H9 (cell line): ENCODE results near the gene EPAS1. TPM values are rescaled to one million over a fixed set of nuclear protein-coding genes. Genes with fewer than 3 reads are reported as not detected.

Source experiments
- DNase-seq: peaks from one replicate; pipeline ENCODE4 v3.0.0-alpha.2; 2017
- H2AFZ ChIP-seq: one replicate; pipeline ENCODE4 v1.6.1; 2013; ENCODE audit warnings: mild to moderate bottlenecking, low read length, control low read depth, moderate library complexity
- H2AK5ac ChIP-seq: 2 replicates; pipeline ENCODE4 v1.6.1; 2013; ENCODE audit warnings: low read length, control low read depth, mixed read lengths; ENCODE audit not compliant: insufficient read length
- H2BK120ac ChIP-seq: one replicate; pipeline ENCODE4 v1.6.1; 2013; ENCODE audit warnings: low read depth, mild to moderate bottlenecking, low read length, control low read depth, inconsistent platforms; ENCODE audit not compliant: poor library complexity, severe bottlenecking
- H2BK12ac ChIP-seq: 2 replicates; pipeline ENCODE4 v1.6.1; 2013; ENCODE audit warnings: low read length, control low read depth, mixed read lengths, low read depth; ENCODE audit not compliant: insufficient read length
- H2BK15ac ChIP-seq: 2 replicates; pipeline ENCODE4 v1.6.1; 2013; ENCODE audit warnings: low read depth, low read length, control low read depth
- H2BK20ac ChIP-seq: one replicate; pipeline ENCODE4 v1.6.1; 2013; ENCODE audit warnings: low read depth, mild to moderate bottlenecking, low read length, control low read depth, inconsistent platforms; ENCODE audit not compliant: poor library complexity, severe bottlenecking
- H2BK5ac ChIP-seq: 2 replicates; pipeline ENCODE4 v1.6.1; 2013; ENCODE audit warnings: low read length, control low read depth, mixed read lengths; ENCODE audit not compliant: insufficient read length
- H3K14ac ChIP-seq: 2 replicates; pipeline ENCODE4 v1.6.1; 2013; ENCODE audit warnings: low read length, control low read depth; ENCODE audit not compliant: insufficient read depth
- H3K18ac ChIP-seq: 2 replicates; pipeline ENCODE4 v1.6.1; 2013; ENCODE audit warnings: low read depth, mild to moderate bottlenecking, mixed read lengths, low read length, control low read depth; ENCODE audit not compliant: insufficient read length
- H3K23ac ChIP-seq: 2 replicates; pipeline ENCODE4 v1.6.1; 2013; ENCODE audit warnings: low read length, control low read depth, mixed read lengths, low read depth; ENCODE audit not compliant: insufficient read length
- H3K23me2 ChIP-seq: 2 replicates; pipeline ENCODE4 v1.6.1; 2013; ENCODE audit warnings: low read depth, mild to moderate bottlenecking, mixed read lengths, low read length, control low read depth; ENCODE audit not compliant: insufficient read length, poor library complexity, severe bottlenecking
- H3K27ac ChIP-seq: 2 replicates; pipeline ENCODE4 v1.5.1; 2013; ENCODE audit warnings: low read length, control low read depth, mixed read lengths, low read depth; ENCODE audit not compliant: insufficient read length
- H3K27me3 ChIP-seq: 2 replicates; pipeline ENCODE4 v1.6.1; 2013; ENCODE audit warnings: low read length, control low read depth, inconsistent platforms; ENCODE audit not compliant: insufficient read depth
- H3K4ac ChIP-seq: 2 replicates; pipeline ENCODE4 v1.6.1; 2013; ENCODE audit warnings: low read depth, mild to moderate bottlenecking, control low read depth, inconsistent platforms, low read length, moderate library complexity
- H3K4me1 ChIP-seq: 2 replicates; pipeline ENCODE4 v1.6.1; 2013; ENCODE audit warnings: low read length, control low read depth, inconsistent platforms; ENCODE audit not compliant: insufficient read depth
- H3K4me2 ChIP-seq: 2 replicates; pipeline ENCODE4 v1.6.1; 2013; ENCODE audit warnings: low read length, control low read depth, mixed read lengths; ENCODE audit not compliant: insufficient read length, insufficient read depth
- H3K56ac ChIP-seq: 2 replicates; pipeline ENCODE4 v1.6.1; 2013; ENCODE audit warnings: low read depth, mild to moderate bottlenecking, mixed read lengths, low read length, control low read depth; ENCODE audit not compliant: insufficient read length
- H3K79me1 ChIP-seq: 2 replicates; pipeline ENCODE4 v1.6.1; 2013; ENCODE audit warnings: low read depth, mild to moderate bottlenecking, moderate library complexity, low read length, control low read depth, inconsistent platforms; ENCODE audit not compliant: insufficient read depth, poor library complexity, severe bottlenecking
- H3K79me2 ChIP-seq: 2 replicates; pipeline ENCODE4 v1.6.1; 2013; ENCODE audit warnings: low read length, control low read depth, inconsistent platforms; ENCODE audit not compliant: insufficient read depth
- H3K9ac ChIP-seq: 2 replicates; pipeline ENCODE4 v1.6.1; 2013; ENCODE audit warnings: low read length, control low read depth, mixed read lengths; ENCODE audit not compliant: insufficient read length; ENCODE audit errors: extremely low read depth
- H3K9me3 ChIP-seq: one replicate; pipeline ENCODE4 v1.6.1; 2013; ENCODE audit warnings: low read depth, low read length, inconsistent platforms; ENCODE audit not compliant: control insufficient read depth
- H3T11ph ChIP-seq: one replicate; pipeline ENCODE4 v1.6.1; 2013; ENCODE audit warnings: mild to moderate bottlenecking, low read length, control low read depth, inconsistent platforms
- H4K20me1 ChIP-seq: one replicate; pipeline ENCODE4 v1.6.1; 2013; ENCODE audit not compliant: control insufficient read depth, insufficient read length, insufficient read depth
- H4K5ac ChIP-seq: 2 replicates; pipeline ENCODE4 v1.6.1; 2013; ENCODE audit warnings: low read depth, mild to moderate bottlenecking, mixed read lengths, low read length, control low read depth; ENCODE audit not compliant: insufficient read length
- H4K8ac ChIP-seq: replicated peaks from 2 replicates; pipeline ENCODE4 v1.6.1; 2013; ENCODE audit warnings: low read length, control low read depth, mixed read lengths, low read depth; ENCODE audit not compliant: insufficient read length
- H4K91ac ChIP-seq: 2 replicates; pipeline ENCODE4 v1.6.1; 2013; ENCODE audit warnings: low read depth, mild to moderate bottlenecking, moderate library complexity, mixed read lengths, low read length, control low read depth; ENCODE audit not compliant: insufficient read length
- H3K27ac Mint-ChIP-seq, 3 experiments: 2 replicates in 2 of 3; 3 replicates in 1 of 3; pipeline ENCODE4 v1.8.0; 2020 to 2021; ENCODE audit warnings: mixed read lengths in 3 of 3, mild to moderate bottlenecking in 1 of 3, moderate library complexity in 1 of 3
- H3K27me3 Mint-ChIP-seq: 2 replicates; pipeline ENCODE4 v1.8.0; 2021; ENCODE audit warnings: low read depth, mild to moderate bottlenecking, moderate library complexity, mixed read lengths
- H3K36me3 Mint-ChIP-seq, 3 experiments: 2 replicates in 2 of 3; 3 replicates in 1 of 3; pipeline ENCODE4 v1.8.0; 2020 to 2021; ENCODE audit warnings: low read depth in 3 of 3, mixed read lengths in 3 of 3; ENCODE audit not compliant: insufficient read depth in 1 of 3
- H3K4me1 Mint-ChIP-seq, 2 experiments: 2 replicates each; pipeline ENCODE4 v1.8.0; 2020; ENCODE audit warnings: mixed read lengths in 2 of 2
- H3K4me3 Mint-ChIP-seq, 2 experiments: 2 replicates in 1 of 2; 3 replicates in 1 of 2; pipeline ENCODE4 v1.8.0; 2020 to 2021; ENCODE audit warnings: mild to moderate bottlenecking in 2 of 2, mixed read lengths in 2 of 2, moderate library complexity in 1 of 2
- H3K9me3 Mint-ChIP-seq, 2 experiments: 2 replicates in 1 of 2; 3 replicates in 1 of 2; pipeline ENCODE4 v1.8.0; 2020; ENCODE audit warnings: mild to moderate bottlenecking in 2 of 2, mixed read lengths in 2 of 2, moderate library complexity in 1 of 2
- CTCF ChIP-seq: fragments of 200-600 bp; sonication (generic); conservative IDR thresholded peaks from 3 replicates; pipeline ENCODE4 v1.8.0; 2021; ENCODE audit warnings: antibody characterized with exemption, mild to moderate bottlenecking
- WGBS: extraction: QIAGEN DNeasy Blood & Tissue Kit; methylation state at CpG from one replicate; pipeline ENCODE4 v1.1.7; 2013; ENCODE audit warnings: missing lambda C conversion rate, low lambda C conversion rate, mixed read lengths; ENCODE audit not compliant: insufficient read length; ENCODE audit errors: extremely low coverage; 5-methylcytosine and 5-hydroxymethylcytosine counted together
- total RNA-seq: library from RNA; stranded (reverse); gene quantifications from 2 replicates; pipeline ENCODE4 v1.2.1, GENCODE V29; 2021

The EPAS1 gene
- total RNA-seq, 1 experiment from 2014 or later = 1.1 TPM

- Mint-ChIP-seq H3K27ac (no peak overlapping the region), H3K4me1 (no peaks in the 10 kb centered on the region), H3K9me3 (no peaks in the 10 kb centered on the region), H3K27me3 (no peaks in the 10 kb centered on the region), H3K36me3 (no peaks in the 10 kb centered on the region), H3K4me3 (no peak overlapping the region)
- no peak overlapping the region for H2AK5ac ChIP-seq
- no peaks in the 10 kb centered on the region for H4K20me1 ChIP-seq
- no peaks in the 10 kb centered on the region for H3K79me2 ChIP-seq
- H3K4me2 ChIP-seq = no peak overlapping the region
- TF ChIP-seq CTCF = no peak
- H3K18ac ChIP-seq = no peak overlapping the region
- H2BK12ac ChIP-seq = no peak overlapping the region
- H3K23ac ChIP-seq = no peak overlapping the region
- no peak overlapping the region for H2BK120ac ChIP-seq
- no peaks in the 10 kb centered on the region for H3K4me1 ChIP-seq
- WGBS = no CpG with 5 or more reads among the region's 4 CpGs
- no peak overlapping the region for H2BK20ac ChIP-seq
- H4K5ac ChIP-seq = no peak overlapping the region
- no peak for DNase-seq
- H3K56ac ChIP-seq = no peak overlapping the region
- no peaks in the 10 kb centered on the region for H3K9me3 ChIP-seq
- H3T11ph ChIP-seq = no peak overlapping the region
- no peak overlapping the region for H4K8ac ChIP-seq
- no peak overlapping the region for H4K91ac ChIP-seq
- no peak overlapping the region for H2AFZ ChIP-seq
- no peak overlapping the region for H3K4ac ChIP-seq
- H3K23me2 ChIP-seq = no peaks in the 10 kb centered on the region
- H3K79me1 ChIP-seq = no peaks in the 10 kb centered on the region
- 0 out of 2 replicates have a peak, but pooled peaks cover 2% of the 10 kb centered on the region for H3K27me3 ChIP-seq
- H3K9ac ChIP-seq = no peak overlapping the region
- H3K27ac ChIP-seq = no peak overlapping the region
- H2BK5ac ChIP-seq = no peak overlapping the region
- no peak overlapping the region for H2BK15ac ChIP-seq
- no peak overlapping the region for H3K14ac ChIP-seq
Observed at GRCh38 chr2:46362667-46363012, 65.4 kb downstream of the EPAS1 start.
